ENCODE measurements around the gene GAS6.

GAS6 gene

GRCh38 chr13:113770937-113771336 is 92.9 kb downstream of the GAS6 start:
- no peak overlapping the region for H2BK120ac ChIP-seq (ENCODE audit: insufficient read depth, low read length, poor library complexity)
- no peak overlapping the region for H3K23ac ChIP-seq (ENCODE audit: low read length)
- H3K79me2 ChIP-seq (ENCODE audit: control insufficient read depth, insufficient read depth, low read length, poor library complexity) = no peaks in the 10 kb centered on the region
- H3K4me2 ChIP-seq (ENCODE audit: low read length) = no peak overlapping the region
- H2AK5ac ChIP-seq (ENCODE audit: low read length) = no peak overlapping the region
- no CpG with 5 or more reads among the region's 5 CpGs for WGBS (ENCODE audit: extremely low coverage, insufficient coverage, insufficient read length)
- DNase-seq = no peak
- H3K9ac ChIP-seq (ENCODE audit: low read length) = no peak overlapping the region
- H3K36me3 ChIP-seq (ENCODE audit: control insufficient read depth in 1 of 2, insufficient read depth in 2 of 2, low read length in 2 of 2) = no peaks in the 10 kb centered on the region
- H3K9me3 ChIP-seq (ENCODE audit: insufficient read depth, low read depth, low read length) = peaks cover 3% of the 10 kb centered on the region
- H3K27me3 ChIP-seq (ENCODE audit: insufficient read depth, low read length) = no peaks in the 10 kb centered on the region
- no peak overlapping the region for H2BK5ac ChIP-seq (ENCODE audit: low read depth, low read length, poor library complexity)
- H2AFZ ChIP-seq (ENCODE audit: insufficient read depth, low read length, poor library complexity) = no peak overlapping the region
- H2BK12ac ChIP-seq (ENCODE audit: low read length) = no peak overlapping the region
- no peak overlapping the region for H3K4me3 ChIP-seq (ENCODE audit: low read depth, low read length)
- H3K79me1 ChIP-seq (ENCODE audit: low read length) = no peaks in the 10 kb centered on the region
- H3K27ac ChIP-seq (ENCODE audit: low read depth, low read length) = no peak overlapping the region
- no peak overlapping the region for H4K91ac ChIP-seq (ENCODE audit: low read depth, low read length)
- no peak overlapping the region for H3K4ac ChIP-seq (ENCODE audit: low read depth, low read length)
- no peak overlapping the region for H3K14ac ChIP-seq (ENCODE audit: low read length)
- no peak overlapping the region for H4K8ac ChIP-seq (ENCODE audit: low read depth, low read length)
- H3K4me1 ChIP-seq (ENCODE audit: control insufficient read depth in 1 of 2, insufficient read depth in 2 of 2, low read length in 2 of 2) = no peaks in the 10 kb centered on the region
- no peak overlapping the region for H3K18ac ChIP-seq (ENCODE audit: low read length)
- no peak overlapping the region for H4K12ac ChIP-seq (ENCODE audit: low read depth, low read length)

All from trophoblast cell (in vitro differentiated cells and primary cell).